Activated CD4-positive, alpha-beta memory T cell treated with anti-CD3 and anti-CD28 coated beads for 36 hours (primary cell): ENCODE data around the gene COPZ1. TPM values are rescaled to one million over a fixed set of nuclear protein-coding genes. Genes with fewer than 3 reads are reported as not detected.
"Not testable (repeated sequence)": the region's sequence is repeated elsewhere in the genome, so short reads cannot be mapped to it uniquely, and the experiment has no call there.

Source experiments
- CTCF ChIA-PET: fragments of 350-600 bp; sonication (Branson Sonifier 250); formaldehyde crosslinking; loops from one replicate; lab custom pipeline; 2021; ENCODE audit warnings: antibody characterized with exemption, inconsistent platforms; lab: Charles Lee
- POLR2A ChIA-PET: fragments of 350-600 bp; sonication (Branson Sonifier 250); formaldehyde crosslinking; loops from one replicate; lab custom pipeline; 2021; ENCODE audit warnings: antibody characterized with exemption; lab: Charles Lee
- DNase-seq: peaks from one replicate; pipeline ENCODE4 v3.0.0-alpha.2; 2020
- H3K27ac Mint-ChIP-seq: one replicate; pipeline ENCODE4 v1.8.0; 2021; ENCODE audit warnings: mixed read lengths
- H3K27me3 Mint-ChIP-seq: one replicate; pipeline ENCODE4 v1.8.0; 2021; ENCODE audit warnings: mixed read lengths
- H3K36me3 Mint-ChIP-seq: one replicate; pipeline ENCODE4 v1.8.0; 2021; ENCODE audit warnings: mixed read lengths
- H3K4me1 Mint-ChIP-seq: one replicate; pipeline ENCODE4 v1.8.0; 2021; ENCODE audit warnings: low read depth, mixed read lengths
- H3K4me3 Mint-ChIP-seq: one replicate; pipeline ENCODE4 v1.8.0; 2021; ENCODE audit warnings: mild to moderate bottlenecking, mixed read lengths
- H3K9me3 Mint-ChIP-seq: one replicate; pipeline ENCODE4 v1.8.0; 2021; ENCODE audit warnings: mixed read lengths
- intact Hi-C: fragments of 100-400 bp; cut with micrococcal nuclease; formaldehyde crosslinking; loops from one replicate; pipeline ENCODE4 v1.15.1; 2023
- total RNA-seq, 2 experiments: library from RNA; stranded (reverse); gene quantifications; one replicate each; pipeline ENCODE4 v1.2.3, GENCODE V29; 2021

Gene COPZ1
- total RNA-seq, 2 experiments from 2014 or later: 99.0 to 110 TPM

DNA sequence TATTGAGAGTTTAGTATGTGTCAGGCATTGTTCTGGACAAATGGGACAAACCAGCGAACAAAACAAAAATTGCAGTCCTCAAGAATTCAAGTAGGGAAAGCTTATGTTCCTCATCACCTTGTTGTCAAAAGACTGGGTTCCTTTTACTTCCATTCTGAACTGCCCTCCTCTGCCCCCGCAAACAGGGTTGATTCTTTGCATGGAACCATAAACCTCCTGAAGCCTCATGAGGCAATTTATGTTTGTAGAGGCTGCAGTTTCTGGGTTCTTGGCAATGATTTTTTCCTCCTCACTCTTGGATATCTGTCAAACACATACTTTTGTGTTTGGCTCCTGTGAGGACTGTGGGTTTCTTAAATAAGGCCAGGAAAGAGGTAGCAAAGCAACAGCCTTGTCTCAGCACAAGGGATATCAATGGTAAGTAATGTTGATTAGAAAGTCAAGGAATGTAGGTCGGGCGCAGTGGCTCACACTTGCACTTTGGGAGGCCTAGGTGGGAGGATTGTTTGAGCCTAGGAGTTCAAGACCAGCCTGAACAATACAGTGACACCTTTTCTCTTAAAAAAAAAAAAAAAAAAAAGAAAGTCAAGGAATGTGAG, 13.9 kb downstream of the COPZ1 start:
- ChIA-PET CTCF (interaction anchor here (1.0 to 6.8 kb wide), 5 partner anchors 13 to 119 kb away, joined by 3 to 84 read pairs (median 9); partner anchors contain the start of gene COPZ1), POLR2A (no interaction called here)
- H3K27ac Mint-ChIP-seq: no peak overlapping the region
- intact Hi-C loops: no loop called here
- H3K4me3 Mint-ChIP-seq: no peak overlapping the region
- no peaks in the 10 kb centered on the region for H3K27me3 Mint-ChIP-seq
- no peaks in the 10 kb centered on the region for H3K9me3 Mint-ChIP-seq
- H3K4me1 Mint-ChIP-seq: peaks cover 12% of the 10 kb centered on the region
- peaks cover 16% of the 10 kb centered on the region for H3K36me3 Mint-ChIP-seq
- DNase-seq: no peak

DNA sequence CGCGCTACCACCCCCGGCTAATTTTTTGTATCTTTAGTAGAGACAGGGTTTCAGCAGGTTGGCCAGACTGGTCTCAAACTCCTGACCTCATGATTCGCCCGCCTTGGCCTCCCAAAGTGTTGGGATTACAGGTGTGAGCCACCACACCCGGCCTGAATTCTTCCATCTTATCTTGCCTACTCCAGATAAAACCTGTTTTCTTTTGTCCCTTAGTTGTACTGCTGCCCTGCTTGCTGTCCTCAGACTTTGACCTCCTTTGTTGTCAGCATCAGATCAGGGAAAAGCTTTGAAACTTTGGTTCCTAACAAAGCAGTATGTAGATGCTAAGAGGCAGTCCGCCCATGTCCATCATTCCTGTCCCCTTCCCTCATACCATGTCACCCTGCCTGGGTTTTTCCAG, 15.9 kb downstream of the COPZ1 start:
- POLR2A ChIA-PET: interaction anchor here (0.6 kb wide), 1 partner anchor 134 kb away, joined by 3 read pairs; no protein-coding TSS in a partner anchor
- Mint-ChIP-seq H3K27me3 (no peaks in the 10 kb centered on the region), H3K27ac (no peak overlapping the region)

DNA sequence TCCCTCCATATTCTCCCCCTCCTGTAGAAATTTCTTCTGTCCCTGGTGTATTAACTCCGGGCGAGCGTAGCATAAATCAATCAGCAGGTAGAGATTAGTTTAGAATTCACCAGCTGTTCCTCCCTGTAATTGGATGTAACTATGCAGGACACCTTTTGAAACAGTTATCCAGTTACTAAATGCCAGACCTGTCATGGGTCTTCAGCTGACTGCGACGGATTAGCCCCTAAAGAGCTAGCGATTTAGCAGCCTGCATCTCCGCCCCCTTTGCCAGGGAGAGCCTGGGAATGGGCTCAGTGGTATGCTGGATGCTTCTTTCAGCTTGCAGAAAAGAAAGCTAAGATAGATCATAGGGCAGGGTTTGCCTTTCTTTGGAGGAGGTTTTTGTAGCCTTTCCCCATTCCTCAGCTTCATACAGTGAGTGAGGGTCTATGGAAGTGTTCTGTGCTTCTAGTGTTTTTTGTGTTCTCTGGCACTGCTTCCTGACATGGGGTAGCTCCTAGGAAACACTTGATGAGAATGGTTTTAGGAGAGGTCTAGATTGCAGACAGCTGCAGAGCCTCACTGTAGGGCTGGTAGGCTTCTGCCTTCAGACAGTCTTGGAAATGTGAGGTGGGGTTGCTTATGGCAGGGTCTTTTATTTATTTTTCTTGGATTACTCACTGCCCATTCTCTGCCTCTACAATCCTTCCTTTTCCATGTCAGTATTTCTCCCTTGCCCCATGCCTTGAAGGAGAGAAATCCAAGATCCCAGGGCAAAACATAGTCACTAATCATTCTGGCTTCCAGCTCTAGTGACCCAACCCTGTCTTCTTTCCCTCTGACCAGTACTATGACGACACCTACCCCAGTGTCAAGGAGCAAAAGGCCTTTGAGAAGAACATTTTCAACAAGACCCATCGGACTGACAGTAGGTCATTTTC, 16.7 kb downstream of the COPZ1 start:
- peaks cover 8% of the 10 kb centered on the region for H3K4me1 Mint-ChIP-seq
- peaks cover 23% of the 10 kb centered on the region for H3K36me3 Mint-ChIP-seq
- H3K4me3 Mint-ChIP-seq: no peak overlapping the region
- no peaks in the 10 kb centered on the region for H3K9me3 Mint-ChIP-seq
- H3K27ac Mint-ChIP-seq: no peak overlapping the region
- no peaks in the 10 kb centered on the region for H3K27me3 Mint-ChIP-seq
- ChIA-PET POLR2A (interaction anchor here (0.6 kb wide), 1 partner anchor 135 kb away, joined by 3 read pairs; no protein-coding TSS in a partner anchor), CTCF (interaction anchor here (0.7 to 2.5 kb wide), 5 partner anchors 17 to 141 kb away, joined by 3 to 13 read pairs (median 4); partner anchors contain the start of gene COPZ1)
- DNase-seq: no peak
- intact Hi-C loops: no loop called here

More for the DNA sequence above, 15.9 kb downstream of the COPZ1 start:
- intact Hi-C loops: no loop called here
- DNase-seq: no peak
- peaks cover 11% of the 10 kb centered on the region for H3K4me1 Mint-ChIP-seq
- no peaks in the 10 kb centered on the region for H3K9me3 Mint-ChIP-seq
- CTCF ChIA-PET: interaction anchor here (1.5 to 1.6 kb wide), 2 partner anchors 58 to 140 kb away, joined by 4 to 8 read pairs; no protein-coding TSS in a partner anchor
- H3K36me3 Mint-ChIP-seq: peaks cover 23% of the 10 kb centered on the region
- H3K4me3 Mint-ChIP-seq: no peak overlapping the region

DNA sequence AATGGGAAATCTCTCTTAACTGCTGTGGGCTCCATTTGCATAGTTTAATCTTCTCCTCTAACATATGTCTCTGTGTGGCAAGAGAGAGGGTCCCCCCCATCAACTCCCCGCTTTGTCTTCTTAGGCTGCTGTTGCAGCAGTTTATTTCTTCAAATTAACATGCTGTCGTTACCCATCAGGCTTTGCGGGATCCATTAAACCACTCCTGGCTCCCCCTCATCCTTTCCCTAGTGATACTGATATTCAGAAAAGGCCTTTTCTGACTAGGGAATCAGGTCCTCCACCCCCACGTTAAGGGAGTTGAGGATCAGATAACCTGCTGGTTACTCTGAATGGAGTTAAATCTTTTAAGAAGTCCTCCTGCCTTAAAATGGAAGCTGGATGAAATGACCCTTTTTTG, 24.1 kb downstream of the COPZ1 start:
- ChIA-PET CTCF (no interaction called here), POLR2A (no interaction called here)
- Mint-ChIP-seq H3K27ac (no peak overlapping the region), H3K36me3 (peaks cover 44% of the 10 kb centered on the region), H3K9me3 (no peaks in the 10 kb centered on the region), H3K4me3 (no peak overlapping the region), H3K27me3 (no peaks in the 10 kb centered on the region), H3K4me1 (peaks cover 15% of the 10 kb centered on the region)
- DNase-seq: no peak
- intact Hi-C loops: no loop called here

DNA sequence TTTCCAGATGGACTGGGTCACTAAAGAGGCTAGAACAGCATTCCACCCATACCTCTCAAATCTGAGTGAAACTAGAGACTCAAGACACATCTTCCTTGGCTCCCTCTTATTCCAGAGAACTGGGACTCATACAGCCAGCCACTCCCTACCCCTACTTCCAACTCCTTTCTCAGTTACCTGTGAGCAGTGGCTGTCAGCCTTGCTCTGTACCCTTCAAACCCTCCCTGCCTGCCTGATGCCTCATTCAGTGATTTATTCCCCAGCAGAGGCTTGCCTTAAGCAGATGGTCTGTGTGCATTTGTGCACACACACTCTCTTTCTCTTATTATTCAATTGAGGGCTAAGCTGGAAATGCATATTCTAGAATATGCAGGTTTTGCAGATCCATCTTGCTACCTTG, 24.7 kb downstream of the COPZ1 start:
- Mint-ChIP-seq H3K9me3 (no peaks in the 10 kb centered on the region), H3K4me1 (peaks cover 15% of the 10 kb centered on the region), H3K27me3 (no peaks in the 10 kb centered on the region), H3K36me3 (peaks cover 44% of the 10 kb centered on the region), H3K4me3 (no peak overlapping the region), H3K27ac (no peak overlapping the region)
- ChIA-PET CTCF (interaction anchor here (1.0 to 1.3 kb wide), 2 partner anchors 19 to 56 kb away, joined by 3 to 4 read pairs; no protein-coding TSS in a partner anchor), POLR2A (no interaction called here)
- intact Hi-C loops: no loop called here
- DNase-seq: no peak

DNA sequence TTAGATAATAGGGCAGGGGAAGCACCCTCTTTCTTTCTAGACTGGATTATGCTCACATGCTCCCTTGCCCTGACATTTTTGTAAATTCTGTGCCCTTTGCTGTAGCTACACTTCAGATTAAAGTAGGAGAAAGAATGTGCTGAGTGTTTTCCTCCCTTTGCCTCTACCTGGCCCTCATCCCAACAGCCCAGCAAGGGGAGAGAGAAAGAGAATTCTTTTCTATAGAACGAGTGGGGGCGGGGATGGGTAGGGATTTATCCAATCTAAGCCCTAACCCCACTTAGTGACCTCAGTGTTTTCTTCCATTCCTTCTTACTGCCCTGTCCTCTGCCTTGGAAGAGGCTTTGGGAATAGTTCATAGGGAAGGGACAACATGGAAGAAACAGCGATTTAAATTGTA, 25.8 kb downstream of the COPZ1 start:
- H3K27me3 Mint-ChIP-seq: no peaks in the 10 kb centered on the region
- ChIA-PET CTCF (interaction anchor here (0.9 to 1.3 kb wide), 5 partner anchors 8 to 57 kb away, joined by 3 to 4 read pairs (median 4); partner anchors contain the start of gene COPZ1), POLR2A (no interaction called here)
- no peaks in the 10 kb centered on the region for H3K9me3 Mint-ChIP-seq
- intact Hi-C loops: no loop called here
- no peak overlapping the region for H3K4me3 Mint-ChIP-seq
- peaks cover 36% of the 10 kb centered on the region for H3K36me3 Mint-ChIP-seq
- no peak overlapping the region for H3K27ac Mint-ChIP-seq
- no peak for DNase-seq
- H3K4me1 Mint-ChIP-seq: peaks cover 15% of the 10 kb centered on the region

DNA sequence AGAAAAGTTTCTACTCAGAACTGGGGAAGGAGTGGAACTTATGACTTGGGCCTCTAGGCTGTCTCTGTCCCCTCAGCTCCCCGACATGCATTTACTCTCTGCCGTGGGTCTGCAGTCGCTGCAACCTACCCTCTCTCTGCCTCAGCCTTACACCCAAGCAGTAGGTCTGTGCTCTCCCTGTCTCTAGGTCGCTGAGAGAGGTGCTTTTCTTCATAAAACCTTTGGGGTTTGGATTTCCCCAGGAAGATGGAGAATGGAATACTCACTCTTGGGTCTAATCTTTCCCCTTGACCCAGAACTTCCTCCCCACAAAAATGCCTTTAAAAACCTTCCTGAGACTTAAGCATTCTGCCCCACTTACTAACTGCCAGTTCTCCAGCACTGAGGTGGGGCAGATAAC, 26.4 kb downstream of the COPZ1 start:
- no peak overlapping the region for H3K27ac Mint-ChIP-seq
- POLR2A ChIA-PET: no interaction called here

DNA sequence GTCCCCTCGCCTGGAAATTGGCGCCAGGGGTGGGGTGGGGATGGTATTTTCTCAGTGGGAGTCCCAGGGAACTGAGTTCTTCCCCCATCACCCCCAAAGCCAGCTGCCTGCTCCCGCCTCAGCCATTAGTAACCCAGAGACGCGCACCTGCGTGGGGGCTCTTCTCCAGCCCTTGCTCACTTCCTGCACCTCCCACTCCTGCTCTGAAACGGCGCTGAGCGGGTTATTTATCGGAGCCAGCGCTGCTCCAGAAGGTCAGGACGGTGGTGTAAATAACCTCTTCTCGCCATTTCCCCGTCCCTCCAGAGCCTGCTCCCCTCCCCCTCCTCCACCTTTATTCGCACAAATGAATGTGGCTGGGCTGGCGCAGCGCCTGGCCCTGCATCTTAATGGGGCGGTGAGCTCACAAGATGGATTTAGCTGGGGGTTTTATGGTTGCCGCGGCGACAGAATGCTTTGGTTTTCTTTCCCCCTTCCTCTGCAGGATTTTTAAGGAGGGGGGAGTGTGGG, 27.1 kb downstream of the COPZ1 start:
- H3K27ac Mint-ChIP-seq: peak overlapping the region; percentile 46
- CTCF ChIA-PET: interaction anchor here (0.9 to 2.8 kb wide), 6 partner anchors 14 to 100 kb away, joined by 3 to 13 read pairs (median 6); partner anchors contain the start of gene COPZ1
- peak overlapping the region; percentile 59 for H3K4me3 Mint-ChIP-seq
- peaks cover 15% of the 10 kb centered on the region for H3K4me1 Mint-ChIP-seq
- peaks cover 33% of the 10 kb centered on the region for H3K36me3 Mint-ChIP-seq
- DNase-seq: peak; percentile 68
- H3K27me3 Mint-ChIP-seq: no peaks in the 10 kb centered on the region
- POLR2A ChIA-PET: no interaction called here
- H3K9me3 Mint-ChIP-seq: no peaks in the 10 kb centered on the region
- intact Hi-C loops: no loop called here

More for the DNA sequence above, 26.4 kb downstream of the COPZ1 start:
- Mint-ChIP-seq H3K27me3 (no peaks in the 10 kb centered on the region), H3K9me3 (no peaks in the 10 kb centered on the region), H3K4me1 (peaks cover 15% of the 10 kb centered on the region), H3K36me3 (peaks cover 36% of the 10 kb centered on the region), H3K4me3 (no peak overlapping the region)
- no peak for DNase-seq
- intact Hi-C loops: no loop called here
- CTCF ChIA-PET: interaction anchor here (1.1 to 1.9 kb wide), 3 partner anchors 8 to 26 kb away, joined by 4 to 6 read pairs (median 4); partner anchors contain the start of gene COPZ1

DNA sequence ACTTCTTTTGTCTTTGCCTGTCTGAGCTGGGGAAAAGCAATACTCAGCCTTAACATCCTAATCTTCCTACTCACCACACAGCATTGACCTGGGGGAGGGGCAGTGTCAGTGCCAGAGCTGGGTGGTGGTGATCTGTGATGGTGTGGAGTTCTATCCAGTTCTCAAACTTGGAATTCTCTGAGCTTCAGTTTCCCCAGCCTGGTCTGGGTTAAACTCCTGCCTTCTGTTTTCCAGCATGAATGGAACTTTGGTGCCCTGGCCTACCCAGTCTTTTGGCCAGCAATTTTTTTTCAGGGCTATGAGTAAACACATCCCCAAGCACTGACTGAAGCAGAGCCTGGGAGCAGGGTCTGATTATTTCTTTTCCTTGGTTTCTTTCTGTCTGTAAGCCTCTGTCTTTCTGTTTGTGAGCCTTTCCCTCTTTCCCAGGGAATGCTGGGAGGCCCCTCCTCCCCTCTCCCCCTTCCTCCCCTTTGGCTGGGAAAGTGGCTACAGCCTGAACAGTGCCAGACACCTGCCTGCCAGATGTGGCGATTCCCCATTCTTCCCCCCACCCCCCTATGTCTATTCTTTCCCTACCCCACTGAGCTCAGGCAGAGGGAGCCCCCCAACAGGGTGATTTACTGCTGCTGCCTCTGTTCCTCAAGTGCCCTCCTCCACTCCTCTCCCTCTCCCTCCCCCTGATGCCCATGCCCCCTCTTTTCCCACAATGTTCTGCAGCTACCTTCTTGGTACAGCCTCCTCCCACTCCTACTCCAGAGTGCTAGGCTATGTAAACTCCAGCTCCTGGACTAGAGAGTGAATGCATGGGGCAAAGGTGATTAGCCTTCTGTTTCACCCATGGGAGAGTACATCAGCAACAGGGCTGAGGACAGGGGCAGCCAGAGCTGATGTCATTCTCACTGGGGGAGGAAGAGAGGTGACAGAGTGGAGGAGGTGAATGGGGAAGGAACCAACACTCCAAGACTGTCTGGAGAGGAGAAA, 28.3 kb downstream of the COPZ1 start:
- no peak overlapping the region for H3K27ac Mint-ChIP-seq
- POLR2A ChIA-PET: no interaction called here

DNA sequence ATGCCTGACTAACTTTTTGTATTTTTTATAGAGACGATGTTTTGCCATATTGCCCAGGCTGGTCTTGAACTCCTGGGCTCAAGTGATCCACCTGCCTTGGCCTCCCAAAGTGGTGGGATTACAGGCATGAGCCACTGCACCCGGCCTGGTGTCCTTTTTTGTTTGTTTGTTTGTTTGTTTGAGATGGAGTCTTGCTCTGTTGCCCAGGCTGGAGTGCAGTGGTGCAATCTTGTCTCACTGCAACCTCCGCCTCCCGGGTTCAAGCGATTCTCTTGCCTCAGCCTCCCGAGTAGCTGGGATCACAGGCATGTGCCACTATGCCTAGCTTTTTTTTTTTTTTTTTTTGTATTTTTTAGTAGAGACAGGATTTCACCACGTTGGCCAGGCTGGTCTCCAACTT, 29.3 kb downstream of the COPZ1 start:
- DNase-seq, POLR2A ChIA-PET, H3K27ac Mint-ChIP-seq, H3K27me3 Mint-ChIP-seq, H3K9me3 Mint-ChIP-seq, intact Hi-C loops, H3K4me3 Mint-ChIP-seq: not testable (repeated sequence)
- peaks cover 15% of the 10 kb centered on the region for H3K4me1 Mint-ChIP-seq
- CTCF ChIA-PET: interaction anchor here (0.7 to 2.8 kb wide), 2 partner anchors 11 to 14 kb away, joined by 3 to 13 read pairs; no protein-coding TSS in a partner anchor
- peaks cover 21% of the 10 kb centered on the region for H3K36me3 Mint-ChIP-seq

More for the DNA sequence above, 28.3 kb downstream of the COPZ1 start:
- no peak overlapping the region for H3K4me3 Mint-ChIP-seq
- no peaks in the 10 kb centered on the region for H3K9me3 Mint-ChIP-seq
- H3K27me3 Mint-ChIP-seq: no peaks in the 10 kb centered on the region
- CTCF ChIA-PET: interaction anchor here (0.6 to 2.8 kb wide), 9 partner anchors 15 to 138 kb away, joined by 3 to 13 read pairs (median 5); partner anchors contain the start of gene COPZ1
- DNase-seq: no peak
- H3K36me3 Mint-ChIP-seq: peaks cover 24% of the 10 kb centered on the region
- intact Hi-C loops: no loop called here
- H3K4me1 Mint-ChIP-seq: peaks cover 15% of the 10 kb centered on the region
